Activated CD4-positive, alpha-beta T cell treated with anti-CD3 and anti-CD28 coated beads, Interleukin-2, amount 10 ng/mL, durations not matched to agents 24 days and 14 days (primary cell): ENCODE results near the gene EXOC2. TPM values are rescaled to one million over a fixed set of nuclear protein-coding genes. Genes with fewer than 3 reads are reported as not detected.

Source experiments
- DNase-seq: peaks from one replicate; pipeline ENCODE4 v3.0.0; 2022
- H3K27ac Mint-ChIP-seq: one replicate; pipeline ENCODE4 v1.8.0; 2022; ENCODE audit warnings: mild to moderate bottlenecking, mixed read lengths
- H3K27me3 Mint-ChIP-seq: one replicate; pipeline ENCODE4 v1.8.0; 2022; ENCODE audit warnings: mixed read lengths
- H3K36me3 Mint-ChIP-seq: one replicate; pipeline ENCODE4 v1.8.0; 2022; ENCODE audit warnings: low read depth, mild to moderate bottlenecking, mixed read lengths
- H3K4me1 Mint-ChIP-seq: one replicate; pipeline ENCODE4 v1.8.0; 2021; ENCODE audit warnings: mixed read lengths
- H3K4me3 Mint-ChIP-seq: one replicate; pipeline ENCODE4 v1.8.0; 2022; ENCODE audit warnings: mild to moderate bottlenecking, moderate library complexity, mixed read lengths
- H3K9me3 Mint-ChIP-seq: one replicate; pipeline ENCODE4 v1.8.0; 2021; ENCODE audit warnings: mixed read lengths
- intact Hi-C: fragments of 100-400 bp; cut with micrococcal nuclease; formaldehyde crosslinking; loops from one replicate; pipeline ENCODE4 v1.15.1; 2023
- total RNA-seq: library from RNA; stranded (reverse); gene quantifications from 2 replicates; pipeline ENCODE4 v1.2.3, GENCODE V29; 2022

The EXOC2 gene
- total RNA-seq, 1 donor from 2014 or later, result 43.6 TPM

DNA sequence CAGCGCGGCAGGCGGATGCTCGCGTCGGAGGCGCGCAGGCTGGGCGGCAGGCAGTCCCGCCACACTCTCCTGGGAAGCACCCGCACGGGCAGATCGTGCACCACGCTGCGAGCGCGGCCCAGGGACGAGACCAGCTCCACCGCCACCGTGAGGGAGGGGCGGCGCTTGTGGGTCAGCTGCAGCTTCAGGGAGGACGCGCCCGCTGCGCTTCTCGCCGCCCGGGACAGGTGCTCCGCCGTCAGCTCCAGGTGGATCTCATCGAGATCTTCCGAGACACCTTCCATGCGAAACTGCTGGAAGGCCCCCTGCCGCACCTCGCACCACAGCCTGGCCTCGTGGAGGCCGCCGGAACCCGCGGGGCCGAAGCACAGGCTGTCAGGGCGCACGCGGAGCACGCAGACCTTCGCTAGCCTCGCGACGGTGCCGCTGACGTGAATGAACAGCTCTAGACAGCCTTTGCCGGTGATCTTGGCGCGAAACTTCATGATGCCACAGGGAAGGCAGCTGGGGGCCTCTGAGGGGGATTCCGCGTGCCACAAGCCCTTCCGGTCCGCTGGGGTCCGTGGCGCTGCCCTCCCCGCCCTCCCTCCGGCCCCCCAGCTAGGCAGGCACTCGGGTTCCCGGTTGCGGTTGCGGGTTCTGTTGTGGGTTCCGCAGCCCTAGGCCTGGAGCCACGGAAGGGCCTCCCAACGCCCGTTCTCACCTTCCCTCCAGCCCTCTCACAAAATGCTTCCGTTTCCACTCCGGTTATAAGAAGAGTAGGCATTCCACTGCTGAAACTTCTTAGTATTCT lies 36.3 kb downstream of the EXOC2 start, which contains the start of gene HUS1B:
HUS1B (minus strand) TSS at position 641 of the 793 bp plus-strand sequence; CDS start at position 485, 156 bp downstream.
- H3K27ac Mint-ChIP-seq, result no peak within 1 kb of the TSS
- intact Hi-C loops, result no loop called here
- H3K36me3 Mint-ChIP-seq, result peaks cover 17% of the 10 kb centered on the region

DNA sequence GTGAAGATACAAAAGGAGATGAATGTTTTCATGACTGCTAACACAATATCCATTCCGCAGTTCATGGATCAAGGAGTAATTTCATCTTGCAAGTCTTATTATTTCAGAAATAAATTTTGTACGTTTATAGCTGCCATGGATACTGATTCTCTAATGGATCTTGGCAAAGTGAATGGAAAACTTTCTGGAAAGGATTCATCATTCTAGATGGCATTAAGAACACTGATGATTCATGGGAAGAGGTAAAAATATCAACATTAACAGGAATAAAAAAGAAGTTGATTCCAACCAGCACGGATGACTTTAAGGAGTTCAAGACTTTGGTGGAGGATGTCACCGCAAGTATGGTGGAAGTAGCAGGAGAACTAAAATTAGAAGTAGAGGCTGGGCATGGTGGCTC lies 38.8 kb downstream of the EXOC2 start:
- no peak overlapping the region for H3K27ac Mint-ChIP-seq
- no peaks in the 10 kb centered on the region for H3K27me3 Mint-ChIP-seq
- no peak overlapping the region for H3K4me3 Mint-ChIP-seq
- peaks cover 16% of the 10 kb centered on the region for H3K4me1 Mint-ChIP-seq
- H3K36me3 Mint-ChIP-seq, result peaks cover 17% of the 10 kb centered on the region
- DNase-seq, result no peak
- H3K9me3 Mint-ChIP-seq, result no peaks in the 10 kb centered on the region
- intact Hi-C loops, result no loop called here

More for the DNA sequence above, 36.3 kb downstream of the EXOC2 start, which contains the start of gene HUS1B:
- no peak for DNase-seq
- Mint-ChIP-seq H3K4me1 (peaks cover 38% of the 10 kb centered on the region), H3K9me3 (no peaks in the 10 kb centered on the region), H3K4me3 (no peak within 1 kb of the TSS), H3K27me3 (no peaks in the 10 kb centered on the region)

- no peaks in the 10 kb centered on the region for H3K9me3 Mint-ChIP-seq
- intact Hi-C loops, result no loop called here
- H3K27me3 Mint-ChIP-seq, result no peaks in the 10 kb centered on the region
- H3K36me3 Mint-ChIP-seq, result peaks cover 16% of the 10 kb centered on the region
- DNase-seq, result no peak
- peaks cover 9% of the 10 kb centered on the region for H3K4me1 Mint-ChIP-seq
- no peak overlapping the region for H3K4me3 Mint-ChIP-seq
- H3K27ac Mint-ChIP-seq, result no peak overlapping the region
Measured at GRCh38 chr6:652865-653264, 40.1 kb downstream of the EXOC2 start.

DNA sequence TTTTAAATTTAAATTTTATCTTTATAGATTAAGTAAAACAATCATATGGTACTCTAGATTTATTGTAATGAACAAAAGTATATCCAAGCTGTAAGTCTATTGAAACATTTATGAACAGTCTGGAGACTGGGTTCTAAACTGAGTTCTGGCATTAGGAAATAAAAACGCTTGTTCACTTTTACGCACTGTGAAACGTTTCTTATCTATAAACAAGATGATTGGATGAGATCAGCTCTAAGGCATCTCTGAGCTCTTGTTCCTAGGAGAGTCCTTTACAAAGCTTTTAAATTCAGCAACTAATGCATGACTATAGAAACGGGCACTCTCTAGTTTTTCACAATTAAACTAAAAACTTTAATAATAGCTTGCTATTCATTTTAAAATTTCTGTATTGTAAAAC lies 42.8 kb downstream of the EXOC2 start:
- Mint-ChIP-seq H3K27me3 (no peaks in the 10 kb centered on the region), H3K36me3 (peaks cover 10% of the 10 kb centered on the region), H3K27ac (no peak overlapping the region), H3K9me3 (no peaks in the 10 kb centered on the region), H3K4me1 (peaks cover 14% of the 10 kb centered on the region), H3K4me3 (no peak overlapping the region)
- no peak for DNase-seq
- intact Hi-C loops, result no loop called here

DNA sequence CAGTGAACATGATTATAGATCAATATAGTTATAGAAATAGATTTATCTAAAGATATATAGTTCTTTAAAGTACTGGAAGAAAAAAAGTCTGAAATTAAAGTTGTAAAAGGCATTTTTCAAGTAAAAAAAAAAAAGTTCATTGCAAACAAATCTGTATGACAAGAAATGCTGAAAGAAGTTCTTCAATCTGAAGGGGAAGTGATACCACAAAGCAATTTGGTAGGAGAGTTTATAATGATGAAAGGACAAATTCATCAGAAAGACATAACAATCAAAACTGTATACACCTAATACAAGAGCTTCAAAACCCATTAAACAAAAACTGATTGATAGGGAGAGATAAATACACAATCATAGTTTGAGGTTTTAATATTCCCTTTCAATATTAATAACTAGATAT lies 50.1 kb downstream of the EXOC2 start:
- no peak overlapping the region for H3K27ac Mint-ChIP-seq
- peaks cover 7% of the 10 kb centered on the region for H3K4me1 Mint-ChIP-seq
- no peak for DNase-seq
- intact Hi-C loops, result no loop called here
- peaks cover 6% of the 10 kb centered on the region for H3K36me3 Mint-ChIP-seq
- peaks cover 4% of the 10 kb centered on the region for H3K9me3 Mint-ChIP-seq
- H3K4me3 Mint-ChIP-seq, result no peak overlapping the region
- H3K27me3 Mint-ChIP-seq, result no peaks in the 10 kb centered on the region

DNA sequence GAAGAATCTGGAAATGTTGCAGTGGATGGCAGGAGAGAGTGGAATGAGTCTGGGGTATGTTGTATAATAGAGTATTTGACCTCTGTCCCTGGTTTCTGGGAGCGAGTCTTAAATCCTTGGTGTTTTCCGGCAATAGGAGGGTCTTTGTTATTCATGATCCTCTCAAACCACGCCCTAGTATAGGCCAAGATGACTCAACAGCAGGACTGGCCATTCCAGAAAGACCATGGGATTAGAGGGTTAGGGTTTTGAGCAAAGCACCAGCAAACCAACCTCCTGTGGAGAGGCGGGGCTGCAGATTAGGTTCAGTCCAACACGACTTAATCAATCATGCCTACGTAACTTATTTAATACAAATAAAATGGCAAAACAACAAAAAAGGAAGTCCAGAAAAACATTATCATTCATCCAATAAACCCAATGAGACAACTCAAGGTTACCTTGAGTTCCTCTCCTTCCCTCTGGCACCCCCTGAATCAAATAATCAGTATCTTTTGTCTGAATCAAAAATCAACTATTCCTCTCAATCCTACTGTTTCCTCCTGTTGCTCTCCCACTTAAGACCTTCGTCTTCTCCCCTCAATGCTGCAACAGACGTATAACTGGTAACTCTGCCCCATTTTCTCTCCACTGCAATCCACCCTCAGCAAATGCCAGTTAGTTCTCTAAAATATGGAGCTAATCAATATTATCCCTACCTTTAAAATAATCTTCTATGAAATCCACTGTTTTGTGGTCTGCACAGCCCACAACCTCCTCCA lies 51.5 kb downstream of the EXOC2 start:
- Mint-ChIP-seq H3K4me3 (no peak overlapping the region), H3K27me3 (no peaks in the 10 kb centered on the region), H3K27ac (no peak overlapping the region), H3K9me3 (peaks cover 4% of the 10 kb centered on the region), H3K4me1 (peaks cover 11% of the 10 kb centered on the region), H3K36me3 (peaks cover 16% of the 10 kb centered on the region)
- intact Hi-C loops, result no loop called here
- no peak for DNase-seq

- Mint-ChIP-seq H3K36me3 (peaks cover 31% of the 10 kb centered on the region), H3K27ac (no peak overlapping the region), H3K4me1 (peaks cover 7% of the 10 kb centered on the region), H3K9me3 (no peaks in the 10 kb centered on the region), H3K4me3 (no peak overlapping the region), H3K27me3 (no peaks in the 10 kb centered on the region)
- intact Hi-C loops, result loop anchor here (2.0 kb wide), 1 partner anchor 48 kb away; no protein-coding TSS in a partner anchor
- no peak for DNase-seq
Measured at GRCh38 chr6:636488-636887, 56.5 kb downstream of the EXOC2 start.

- DNase-seq, result no peak
- Mint-ChIP-seq H3K4me1 (peaks cover 7% of the 10 kb centered on the region), H3K9me3 (no peaks in the 10 kb centered on the region), H3K4me3 (no peak overlapping the region), H3K27me3 (no peaks in the 10 kb centered on the region), H3K27ac (no peak overlapping the region), H3K36me3 (peaks cover 32% of the 10 kb centered on the region)
- intact Hi-C loops, result no loop called here
Measured at GRCh38 chr6:635233-635632, 57.7 kb downstream of the EXOC2 start.

- DNase-seq, result no peak
- no peaks in the 10 kb centered on the region for H3K9me3 Mint-ChIP-seq
- peaks cover 13% of the 10 kb centered on the region for H3K4me1 Mint-ChIP-seq
- no peak overlapping the region for H3K27ac Mint-ChIP-seq
- H3K27me3 Mint-ChIP-seq, result no peaks in the 10 kb centered on the region
- no peak overlapping the region for H3K4me3 Mint-ChIP-seq
- peaks cover 38% of the 10 kb centered on the region for H3K36me3 Mint-ChIP-seq
- intact Hi-C loops, result no loop called here
Measured at GRCh38 chr6:633611-634010, 59.3 kb downstream of the EXOC2 start.

- H3K36me3 Mint-ChIP-seq, result peaks cover 32% of the 10 kb centered on the region
- H3K4me3 Mint-ChIP-seq, result no peak overlapping the region
- no peak overlapping the region for H3K27ac Mint-ChIP-seq
- intact Hi-C loops, result no loop called here
- no peaks in the 10 kb centered on the region for H3K9me3 Mint-ChIP-seq
- H3K27me3 Mint-ChIP-seq, result no peaks in the 10 kb centered on the region
- H3K4me1 Mint-ChIP-seq, result peaks cover 19% of the 10 kb centered on the region
- peak; percentile 58 for DNase-seq
Measured at GRCh38 chr6:628766-629165, 64.2 kb downstream of the EXOC2 start.

GRCh38 chr6:626236-626635 lies 66.7 kb downstream of the EXOC2 start:
- Mint-ChIP-seq H3K9me3 (no peaks in the 10 kb centered on the region), H3K36me3 (peaks cover 26% of the 10 kb centered on the region), H3K4me1 (peaks cover 19% of the 10 kb centered on the region), H3K27me3 (no peaks in the 10 kb centered on the region), H3K4me3 (no peak overlapping the region), H3K27ac (no peak overlapping the region)
- DNase-seq, result peak; percentile 36
- intact Hi-C loops, result no loop called here

GRCh38 chr6:624979-625378 lies 68.0 kb downstream of the EXOC2 start:
- DNase-seq, result peak; percentile 50
- H3K4me1 Mint-ChIP-seq, result peaks cover 19% of the 10 kb centered on the region
- peaks cover 26% of the 10 kb centered on the region for H3K36me3 Mint-ChIP-seq
- intact Hi-C loops, result no loop called here
- H3K4me3 Mint-ChIP-seq, result no peak overlapping the region
- H3K9me3 Mint-ChIP-seq, result no peaks in the 10 kb centered on the region
- no peak overlapping the region for H3K27ac Mint-ChIP-seq
- no peaks in the 10 kb centered on the region for H3K27me3 Mint-ChIP-seq

DNA sequence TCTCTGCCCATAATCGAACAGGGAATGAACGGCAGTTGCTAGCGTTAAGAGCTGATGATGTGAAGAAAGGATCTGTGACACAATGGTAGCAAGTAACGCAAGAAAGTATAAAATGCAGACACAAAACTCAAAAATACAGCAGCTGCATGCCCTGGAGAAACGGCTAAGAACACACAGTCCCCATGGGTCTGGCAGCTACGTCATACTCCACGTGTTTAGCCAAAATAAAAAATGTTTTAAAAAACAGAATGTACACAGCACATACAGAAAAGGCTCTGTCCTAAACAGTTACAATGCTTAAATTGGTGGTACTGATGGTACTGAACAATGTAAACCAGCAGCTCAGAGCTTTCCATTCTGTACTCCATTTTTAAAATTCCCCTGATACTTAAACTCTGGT lies 70.5 kb downstream of the EXOC2 start:
- H3K4me1 Mint-ChIP-seq, result peaks cover 8% of the 10 kb centered on the region
- H3K27me3 Mint-ChIP-seq, result no peaks in the 10 kb centered on the region
- no peak overlapping the region for H3K4me3 Mint-ChIP-seq
- no peak for DNase-seq
- H3K36me3 Mint-ChIP-seq, result peaks cover 25% of the 10 kb centered on the region
- H3K9me3 Mint-ChIP-seq, result no peaks in the 10 kb centered on the region
- no peak overlapping the region for H3K27ac Mint-ChIP-seq
- intact Hi-C loops, result no loop called here

DNA sequence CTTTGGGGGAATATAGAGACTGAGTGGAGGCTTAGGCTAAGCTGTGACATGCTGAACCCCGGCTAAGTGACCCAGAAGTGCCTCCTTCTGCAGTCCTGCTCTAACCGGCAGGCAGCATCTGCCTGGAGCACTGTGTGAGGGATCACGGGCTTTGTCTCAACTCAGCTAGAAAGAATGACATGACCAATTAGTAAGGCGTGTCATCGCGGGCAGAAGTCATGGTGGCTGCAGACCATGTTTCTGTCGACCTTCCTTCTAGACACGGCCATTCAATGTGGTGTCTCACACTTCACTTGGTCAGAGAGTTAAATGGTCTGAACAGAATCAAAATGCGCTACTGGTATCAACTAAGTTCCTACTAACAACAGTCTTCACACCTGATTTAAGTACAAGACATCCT lies 71.0 kb downstream of the EXOC2 start:
- H3K4me3 Mint-ChIP-seq, result no peak overlapping the region
- intact Hi-C loops, result no loop called here
- H3K27me3 Mint-ChIP-seq, result no peaks in the 10 kb centered on the region
- H3K36me3 Mint-ChIP-seq, result peaks cover 29% of the 10 kb centered on the region
- H3K27ac Mint-ChIP-seq, result no peak overlapping the region
- H3K9me3 Mint-ChIP-seq, result no peaks in the 10 kb centered on the region
- peaks cover 6% of the 10 kb centered on the region for H3K4me1 Mint-ChIP-seq
- DNase-seq, result peak; percentile 40
